NCI-H2227 (cell line): ENCODE results near the gene NACC2.

ENCODE experiments used
- DNase-seq: peaks from one replicate; lab custom pipeline; 2025; ENCODE audit not compliant: unreplicated experiment; lab: John Stamatoyannopoulos, UW

Gene NACC2

GRCh38 chr9:136015656-136016571, 79.2 kb downstream of the NACC2 start:
- no peak for DNase-seq

DNA sequence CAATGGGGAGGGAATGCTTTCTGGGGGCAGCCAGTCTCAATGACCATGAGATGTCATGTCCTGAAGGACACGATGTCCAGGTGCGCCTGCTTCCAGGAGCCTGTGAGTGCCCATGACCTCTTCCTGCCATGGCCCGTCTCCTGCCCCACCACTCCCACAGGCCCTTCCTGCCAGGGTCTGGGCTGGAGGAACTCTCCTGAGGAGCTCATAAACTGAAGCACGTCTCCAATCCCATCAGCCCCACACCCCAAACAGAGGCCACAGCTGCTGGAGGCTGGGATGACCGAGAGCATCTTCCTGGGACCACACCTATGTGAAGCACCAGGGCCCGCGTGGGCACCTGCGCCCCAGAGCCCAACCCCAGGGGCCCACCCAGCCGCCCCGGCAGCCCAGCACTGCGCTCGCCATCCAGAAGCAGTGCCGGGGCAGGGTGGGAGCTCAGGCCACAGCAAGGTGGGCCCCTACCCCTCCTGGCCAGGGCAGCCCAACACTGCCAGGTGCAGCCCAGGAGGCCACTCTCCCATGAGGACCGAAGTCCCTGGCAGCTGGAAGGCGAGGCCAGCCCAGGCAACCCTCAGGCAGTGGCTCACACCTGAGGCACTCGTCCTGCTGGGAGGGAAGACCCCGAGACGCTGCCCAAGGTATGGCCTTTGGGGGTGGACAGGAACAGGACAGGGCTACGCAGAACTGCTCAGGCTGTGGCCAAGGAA, 80.0 kb downstream of the NACC2 start:
- DNase-seq, result no peak

DNA sequence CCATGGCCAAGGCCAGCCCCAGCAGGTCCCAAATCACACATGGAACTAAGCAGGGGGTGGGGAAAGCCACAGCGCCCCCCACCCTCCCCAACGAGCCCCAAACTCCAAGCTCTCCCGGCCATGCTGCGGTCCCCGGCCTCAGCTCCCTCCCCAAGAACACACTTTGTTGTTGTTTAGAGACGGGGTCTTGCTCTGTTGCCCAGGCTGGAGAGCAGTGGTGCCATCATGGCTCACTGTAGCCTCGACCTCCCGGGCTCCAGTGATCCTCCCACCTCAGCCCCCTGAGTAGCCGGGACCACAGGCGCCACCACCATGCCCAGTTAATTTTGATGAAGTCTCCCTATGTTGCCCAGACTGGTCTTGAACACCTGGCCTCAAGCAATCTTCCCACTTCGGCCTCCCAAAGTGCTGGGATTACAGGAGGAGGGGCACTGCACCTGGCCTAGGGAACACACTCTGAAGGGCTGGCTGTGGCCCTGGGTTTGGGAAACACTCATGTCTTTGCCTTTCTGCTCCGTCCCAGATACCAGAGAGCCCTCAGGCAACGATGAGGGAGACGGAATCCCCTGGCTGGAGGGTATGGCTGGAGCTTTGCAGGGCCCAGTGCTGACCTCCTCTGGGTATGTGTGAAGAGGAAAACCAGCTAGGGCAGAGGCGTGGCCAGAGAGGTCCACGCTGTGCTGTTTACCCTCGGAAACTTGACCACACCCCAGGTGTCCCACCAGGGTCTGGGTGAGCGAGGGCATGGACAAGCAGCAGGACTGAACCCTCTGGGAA, 80.8 kb downstream of the NACC2 start:
- DNase-seq, result no peak

GRCh38 chr9:136013524-136014034, 81.5 kb downstream of the NACC2 start:
- no peak for DNase-seq

- DNase-seq, result no peak
Measured at GRCh38 chr9:136013116-136013515, 82.0 kb downstream of the NACC2 start.

GRCh38 chr9:136012651-136013050, 82.4 kb downstream of the NACC2 start:
- no peak for DNase-seq

GRCh38 chr9:136011703-136012496, 83.2 kb downstream of the NACC2 start:
- no peak for DNase-seq

- DNase-seq, result no peak
Measured at GRCh38 chr9:136011376-136011702, 83.8 kb downstream of the NACC2 start.

- no peak for DNase-seq
Measured at GRCh38 chr9:136010615-136011361, 84.3 kb downstream of the NACC2 start.

GRCh38 chr9:136010176-136010575, 84.9 kb downstream of the NACC2 start:
- DNase-seq, result no peak

GRCh38 chr9:136009516-136009915, 85.6 kb downstream of the NACC2 start:
- no peak for DNase-seq

- DNase-seq, result no peak
Measured at GRCh38 chr9:136008693-136008997, 86.4 kb downstream of the NACC2 start.

GRCh38 chr9:136007934-136008692, 87.0 kb downstream of the NACC2 start:
- DNase-seq, result no peak

DNA sequence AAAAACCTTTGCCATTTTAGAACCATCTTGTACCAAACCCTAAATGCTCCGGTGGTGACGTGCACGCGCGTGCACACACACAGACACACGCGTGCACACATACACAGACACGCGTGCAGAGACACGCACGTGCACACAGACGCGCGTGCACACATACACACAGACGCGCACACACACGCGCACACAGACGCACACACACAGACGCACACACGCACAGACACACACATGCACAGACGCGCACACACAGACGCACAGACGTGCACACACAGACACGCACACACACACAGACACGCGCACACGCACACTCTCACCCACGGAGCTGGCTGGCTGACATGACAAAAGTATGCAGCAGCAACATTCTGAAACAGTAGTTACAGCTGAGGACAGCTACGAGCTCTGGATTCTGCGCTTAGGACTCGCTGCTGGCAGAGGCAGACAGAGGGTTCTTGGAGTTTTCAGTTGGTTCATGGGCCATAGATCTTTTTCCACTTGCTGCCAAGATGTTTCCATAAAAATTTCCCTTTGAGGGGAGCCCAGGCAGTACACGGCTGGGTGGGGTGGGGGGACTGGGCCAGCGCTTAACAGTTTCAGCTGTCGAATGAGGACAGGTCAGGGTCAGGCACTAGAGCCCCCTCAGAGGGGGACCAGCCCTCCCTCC, 87.7 kb downstream of the NACC2 start:
- no peak for DNase-seq

DNA sequence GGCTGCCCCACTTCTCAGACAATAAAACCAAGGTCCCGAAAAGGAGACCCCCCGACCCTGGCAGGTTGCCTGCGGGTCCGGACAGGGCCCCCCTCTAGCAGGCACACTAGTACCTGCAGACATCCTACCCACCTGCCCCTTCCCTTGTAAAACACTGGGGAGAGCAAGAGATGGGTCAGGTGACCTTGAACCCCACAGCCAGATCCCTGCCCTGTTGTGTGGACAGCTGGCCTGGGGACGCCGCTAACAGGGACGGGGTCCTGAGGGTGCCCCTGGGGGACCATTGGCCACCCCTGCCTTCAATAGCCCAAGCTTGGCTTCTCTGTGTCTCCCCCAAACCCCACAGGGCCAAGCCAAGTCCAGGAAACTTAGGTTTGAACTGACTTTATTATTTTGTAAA, 88.9 kb downstream of the NACC2 start:
- no peak for DNase-seq

DNA sequence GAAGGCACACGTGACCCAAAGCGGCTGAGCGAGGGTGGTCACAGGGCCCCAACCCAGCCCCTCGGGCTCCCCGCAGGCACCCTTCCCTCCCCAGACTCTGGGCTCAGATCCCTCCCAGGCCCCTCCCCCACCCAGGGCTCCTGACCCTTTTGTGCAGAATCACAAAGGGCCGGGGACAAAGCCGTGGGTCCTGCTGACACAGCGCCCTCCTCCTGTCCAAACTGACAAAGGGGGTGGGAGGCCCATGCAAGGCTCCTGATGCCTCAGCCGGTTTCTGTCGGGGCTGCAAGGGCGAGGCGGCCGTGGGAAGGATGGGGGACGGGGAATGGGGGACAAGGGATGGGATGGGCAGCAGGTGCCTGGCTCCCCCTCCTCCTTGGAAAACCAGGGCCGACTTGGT, 90.4 kb downstream of the NACC2 start:
- DNase-seq, result no peak

GRCh38 chr9:136004219-136004618, 90.9 kb downstream of the NACC2 start:
- no peak for DNase-seq

GRCh38 chr9:136003411-136004218, 91.5 kb downstream of the NACC2 start:
- no peak for DNase-seq
